HepG2 (cell line): ENCODE results near the gene PREX1. TPM values are rescaled to one million over a fixed set of nuclear protein-coding genes. Genes with fewer than 3 reads are reported as not detected.

Experiments used
- ATAC-seq: fragments of 200-7000 bp; cut with Tn5 transposase; 3 replicates; pipeline ENCODE4 v1.9.1; 2020; ENCODE audit warnings: mild to moderate bottlenecking, moderate library complexity
- BruUV-seq: library from RNA; stranded (reverse); fragments of 400-500 nt; replicated peaks from 2 replicates; lab custom pipeline; 2021; lab: Mats Ljungman, UMichigan
- CTCF ChIA-PET: fragments of 300-600 bp; formaldehyde crosslinking; extraction: SDS; loops from one replicate; lab custom pipeline; 2021; ENCODE audit warnings: low total read pairs, inconsistent platforms, low intra/inter-chr PET ratio; lab: Yijun Ruan, JAX
- POLR2A ChIA-PET: fragments of 350-600 bp; sonication (Branson Sonifier 250); formaldehyde crosslinking; loops from one replicate; lab custom pipeline; 2020; ENCODE audit warnings: antibody characterized with exemption, inconsistent platforms; lab: Yijun Ruan, JAX
- DNase-seq: peaks from one replicate; pipeline ENCODE4 v3.0.0-alpha.2; 2015; ENCODE audit warnings: low spot score
- FAIRE-seq: peaks from 3 replicates; lab custom pipeline; 2011; peaks lifted over from hg19 to GRCh38; lab: Jason Lieb, UNC
- H2AFZ ChIP-seq: one replicate; pipeline ENCODE4 v1.6.1; 2011; ENCODE audit warnings: low read length, inconsistent platforms
- H3K27ac ChIP-seq: fragments of 300-600 bp; 3 replicates; pipeline ENCODE4 v1.8.0; 2011; ENCODE audit warnings: mixed run types, mild to moderate bottlenecking, mixed read lengths, low read length, inconsistent platforms; ENCODE audit not compliant: insufficient read depth; ENCODE audit errors: extremely low read length
- H3K27me3 ChIP-seq, 2 experiments: fragments of 200-600 bp in 1 of 2; 2 replicates in 1 of 2; 3 replicates in 1 of 2; pipeline versions ENCODE4 v1.6.0 to v1.8.0; 2011; ENCODE audit warnings: low read length in 2 of 2, mild to moderate bottlenecking in 2 of 2, moderate library complexity in 2 of 2, inconsistent platforms in 1 of 2; ENCODE audit not compliant: insufficient read depth in 2 of 2, control insufficient read depth in 1 of 2
- H3K36me3 ChIP-seq, 2 experiments: fragments of 200-600 bp in 1 of 2; replicated peaks in 1 of 2; 2 replicates in 1 of 2; 3 replicates in 1 of 2; pipeline versions ENCODE4 v1.5.1 to v1.8.0; 2011; ENCODE audit warnings: low read length in 2 of 2, inconsistent platforms in 1 of 2; ENCODE audit not compliant: insufficient read depth in 2 of 2, control insufficient read depth in 1 of 2
- H3K4me1 ChIP-seq: 2 replicates; pipeline ENCODE4 v1.5.1; 2012; ENCODE audit warnings: low read length, inconsistent platforms; ENCODE audit not compliant: insufficient read depth
- H3K4me2 ChIP-seq: 2 replicates; pipeline ENCODE4 v1.6.0; 2011; ENCODE audit warnings: low read depth, low read length, inconsistent platforms
- H3K4me3 ChIP-seq, 3 experiments: fragments of 200-600 bp in 1 of 3; sonication (generic), shearing (Covaris generic) in 1 of 3; replicated peaks in 1 of 3; 2 replicates each; pipeline ENCODE4 v1.5.1; 2011 to 2016; ENCODE audit warnings: low read length in 3 of 3, inconsistent platforms in 2 of 3, low read depth in 2 of 3, mild to moderate bottlenecking in 2 of 3, control low read depth in 1 of 3, mixed read lengths in 1 of 3; ENCODE audit not compliant: insufficient read depth in 1 of 3
- H3K79me2 ChIP-seq: one replicate; pipeline ENCODE4 v1.6.1; 2011; ENCODE audit warnings: low read length, inconsistent platforms; ENCODE audit not compliant: insufficient read depth
- H3K9ac ChIP-seq: 2 replicates; pipeline ENCODE4 v1.6.0; 2011; ENCODE audit warnings: mild to moderate bottlenecking, low read depth, low read length, inconsistent platforms; ENCODE audit not compliant: insufficient read depth
- H3K9me3 ChIP-seq: 2 replicates; pipeline ENCODE4 v1.5.1; 2012; ENCODE audit warnings: mild to moderate bottlenecking, low read length
- H4K20me1 ChIP-seq: 2 replicates; pipeline ENCODE4 v1.6.0; 2011; ENCODE audit warnings: inconsistent platforms, mild to moderate bottlenecking, low read length, moderate library complexity; ENCODE audit not compliant: insufficient read depth
- ELF4 ChIP-seq: sonication (generic); formaldehyde crosslinking; IDR thresholded peaks from 2 replicates; pipeline ENCODE4 v1.5.0; 2020; ENCODE audit warnings: missing genetic modification reagents, mild to moderate bottlenecking, moderate library complexity, borderline replicate concordance
- HMGA1 ChIP-seq: sonication (generic); formaldehyde crosslinking; conservative IDR thresholded peaks from 2 replicates; pipeline ENCODE4 v1.4.0; 2020; ENCODE audit warnings: missing genetic modification reagents
- JDP2 ChIP-seq: sonication (generic); formaldehyde crosslinking; IDR thresholded peaks from 2 replicates; pipeline ENCODE4 v1.8.1; 2022; ENCODE audit warnings: missing genetic modification reagents, borderline replicate concordance
- KAT8 ChIP-seq: IDR thresholded peaks from 2 replicates; pipeline ENCODE4 v1.6.1; 2016; ENCODE audit warnings: missing genetic modification reagents, missing compliant biosample characterization
- RNF2 ChIP-seq: fragments of 450-650 bp; conservative IDR thresholded peaks from 2 replicates; pipeline ENCODE4 v1.6.1; 2016; ENCODE audit warnings: low read depth
- SP5 ChIP-seq: IDR thresholded peaks from 2 replicates; pipeline ENCODE4 v1.6.1; 2016; ENCODE audit warnings: low read depth, borderline replicate concordance
- ZFP1 ChIP-seq: IDR thresholded peaks from 2 replicates; pipeline ENCODE4 v1.6.1; 2016
- ZKSCAN8 ChIP-seq: IDR thresholded peaks from 2 replicates; pipeline ENCODE4 v1.6.1; 2016; ENCODE audit warnings: borderline replicate concordance, missing genetic modification reagents, missing compliant biosample characterization
- ZNF562 ChIP-seq: sonication (generic); formaldehyde crosslinking; IDR thresholded peaks from 2 replicates; pipeline ENCODE4 v1.8.0; 2022; ENCODE audit warnings: missing genetic modification reagents, borderline replicate concordance
- WGBS: methylation state at CpG from one replicate; pipeline ENCODE4 v1.1.6; 2017; ENCODE audit warnings: low lambda C conversion rate; 5-methylcytosine and 5-hydroxymethylcytosine counted together
- in situ Hi-C: cut with HindIII; loops from 2 replicates; pipeline ENCODE4 v1.10.0; 2017; ENCODE audit warnings: low pct_unique_long_range_greater_than_20kb; ENCODE audit not compliant: extremely low pct_ligation_motif_present
- intact Hi-C: fragments of 100-400 bp; cut with micrococcal nuclease; formaldehyde crosslinking; loops from one replicate; pipeline ENCODE4 v1.10.0; 2022; ENCODE audit not compliant: unreplicated experiment
- polyA plus RNA-seq, 8 experiments: library from polyadenylated mRNA; depleted of rRNA in 3 of 8; stranded (reverse) in 7 of 8; unstranded in 1 of 8; fragments of >200 nt; fragmentation: Illumina TruSeq in 4 of 8; extraction: Trizol in 4 of 8; gene quantifications; 2 replicates each; pipeline versions ENCODE4 v1.2.1 to v1.2.3, GENCODE V29; 2011 to 2016; ENCODE audit warnings: low read depth in 4 of 8, missing spikeins in 1 of 8, mixed read lengths in 1 of 8; ENCODE audit not compliant: insufficient read depth in 1 of 8
- total RNA-seq, 5 experiments: library from RNA; depleted of rRNA; stranded (reverse); fragments of >200 nt; fragmentation: Illumina TruSeq; extraction: Trizol; gene quantifications; 2 replicates each; pipeline ENCODE4 v1.2.3, GENCODE V29; 2016; ENCODE audit warnings: low read depth in 1 of 5
- TF ChIP-seq, protein P1 (sequence below): sonication (generic); formaldehyde crosslinking; IDR thresholded peaks from 2 replicates; pipeline ENCODE4 v1.5.1; 2020; ENCODE audit warnings: mild to moderate bottlenecking, missing genetic modification reagents, borderline replicate concordance
- TF ChIP-seq, protein P2 (sequence below): sonication (generic); formaldehyde crosslinking; conservative IDR thresholded peaks from 2 replicates; pipeline ENCODE4 v1.4.0; 2020; ENCODE audit warnings: mild to moderate bottlenecking, missing genetic modification reagents, moderate library complexity
- TF ChIP-seq, protein P3 (sequence below): sonication (generic); formaldehyde crosslinking; IDR thresholded peaks from 2 replicates; pipeline ENCODE4 v1.9.0; 2021; ENCODE audit warnings: missing genetic modification reagents, borderline replicate concordance
- TF ChIP-seq, protein P4 (sequence below): IDR thresholded peaks from 2 replicates; pipeline ENCODE4 v1.6.1; 2016; ENCODE audit warnings: low read depth, control low read depth

PREX1 gene
- total and polyA plus RNA-seq, 2 of the 13 experiments (the other 11 are each of a cell fraction or from before 2014, with no cell fraction given) = 0.02 to 0.04 TPM

DNA sequence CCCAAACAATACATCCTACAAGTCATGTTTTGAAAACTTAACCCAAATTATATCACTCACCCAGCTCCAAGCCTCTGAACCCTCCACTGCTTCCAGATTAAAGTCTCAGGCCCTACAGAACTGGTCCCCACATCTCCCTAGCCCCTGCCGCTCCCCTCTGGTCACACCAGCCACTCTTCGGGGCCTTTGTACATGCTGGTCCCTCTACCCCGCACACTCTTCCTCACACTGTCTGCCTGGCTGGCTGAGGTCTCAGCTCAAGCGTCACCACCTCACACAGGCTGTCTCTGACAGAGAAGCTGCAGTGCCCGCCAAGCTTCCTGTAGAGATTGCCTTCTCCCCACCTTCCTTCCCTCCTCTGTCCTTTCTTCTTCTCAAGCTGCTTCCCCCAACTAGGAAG lies 192.4 kb downstream of the PREX1 start:
- Histone ChIP-seq H4K20me1 (no peaks in the 10 kb centered on the region; the same call in 1 of the 2 replicates), H3K36me3 (no peaks in the 10 kb centered on the region), H2AFZ (no peak overlapping the region), H3K9me3 (no peaks in the 10 kb centered on the region), H3K4me3 (no peak overlapping the region), H3K4me2 (no peak overlapping the region), H3K27ac (no peak overlapping the region), H3K4me1 (peaks cover 14% of the 10 kb centered on the region), H3K9ac (no peak overlapping the region), H3K79me2 (no peaks in the 10 kb centered on the region), H3K27me3 (peaks cover 3 to 42% of the 10 kb centered on the region in 2 experiments)
- intact Hi-C loops (no loop called here), in situ Hi-C loops (no loop called here)
- no peak for ATAC-seq
- BruUV-seq = no TSS peak
- POLR2A ChIA-PET = no interaction called here
- FAIRE-seq = no peak
- WGBS = 59% methylated on average over 5 of the region's 5 CpGs
- CTCF ChIA-PET = interaction anchor here (0.7 to 1.8 kb wide), 3 partner anchors 15 to 910 kb away, joined by 3 to 5 read pairs (median 3); no protein-coding TSS in a partner anchor
- no peak for DNase-seq
- TF ChIP-seq, protein P1, sequence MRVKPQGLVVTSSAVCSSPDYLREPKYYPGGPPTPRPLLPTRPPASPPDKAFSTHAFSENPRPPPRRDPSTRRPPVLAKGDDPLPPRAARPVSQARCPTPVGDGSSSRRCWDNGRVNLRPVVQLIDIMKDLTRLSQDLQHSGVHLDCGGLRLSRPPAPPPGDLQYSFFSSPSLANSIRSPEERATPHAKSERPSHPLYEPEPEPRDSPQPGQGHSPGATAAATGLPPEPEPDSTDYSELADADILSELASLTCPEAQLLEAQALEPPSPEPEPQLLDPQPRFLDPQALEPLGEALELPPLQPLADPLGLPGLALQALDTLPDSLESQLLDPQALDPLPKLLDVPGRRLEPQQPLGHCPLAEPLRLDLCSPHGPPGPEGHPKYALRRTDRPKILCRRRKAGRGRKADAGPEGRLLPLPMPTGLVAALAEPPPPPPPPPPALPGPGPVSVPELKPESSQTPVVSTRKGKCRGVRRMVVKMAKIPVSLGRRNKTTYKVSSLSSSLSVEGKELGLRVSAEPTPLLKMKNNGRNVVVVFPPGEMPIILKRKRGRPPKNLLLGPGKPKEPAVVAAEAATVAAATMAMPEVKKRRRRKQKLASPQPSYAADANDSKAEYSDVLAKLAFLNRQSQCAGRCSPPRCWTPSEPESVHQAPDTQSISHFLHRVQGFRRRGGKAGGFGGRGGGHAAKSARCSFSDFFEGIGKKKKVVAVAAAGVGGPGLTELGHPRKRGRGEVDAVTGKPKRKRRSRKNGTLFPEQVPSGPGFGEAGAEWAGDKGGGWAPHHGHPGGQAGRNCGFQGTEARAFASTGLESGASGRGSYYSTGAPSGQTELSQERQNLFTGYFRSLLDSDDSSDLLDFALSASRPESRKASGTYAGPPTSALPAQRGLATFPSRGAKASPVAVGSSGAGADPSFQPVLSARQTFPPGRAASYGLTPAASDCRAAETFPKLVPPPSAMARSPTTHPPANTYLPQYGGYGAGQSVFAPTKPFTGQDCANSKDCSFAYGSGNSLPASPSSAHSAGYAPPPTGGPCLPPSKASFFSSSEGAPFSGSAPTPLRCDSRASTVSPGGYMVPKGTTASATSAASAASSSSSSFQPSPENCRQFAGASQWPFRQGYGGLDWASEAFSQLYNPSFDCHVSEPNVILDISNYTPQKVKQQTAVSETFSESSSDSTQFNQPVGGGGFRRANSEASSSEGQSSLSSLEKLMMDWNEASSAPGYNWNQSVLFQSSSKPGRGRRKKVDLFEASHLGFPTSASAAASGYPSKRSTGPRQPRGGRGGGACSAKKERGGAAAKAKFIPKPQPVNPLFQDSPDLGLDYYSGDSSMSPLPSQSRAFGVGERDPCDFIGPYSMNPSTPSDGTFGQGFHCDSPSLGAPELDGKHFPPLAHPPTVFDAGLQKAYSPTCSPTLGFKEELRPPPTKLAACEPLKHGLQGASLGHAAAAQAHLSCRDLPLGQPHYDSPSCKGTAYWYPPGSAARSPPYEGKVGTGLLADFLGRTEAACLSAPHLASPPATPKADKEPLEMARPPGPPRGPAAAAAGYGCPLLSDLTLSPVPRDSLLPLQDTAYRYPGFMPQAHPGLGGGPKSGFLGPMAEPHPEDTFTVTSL (CRISPR knock-in tag) = no peak
- no peak for TF ChIP-seq ZFP1 (CRISPR knock-in tag)
- no peak for TF ChIP-seq ZKSCAN8 (CRISPR knock-in tag)
- TF ChIP-seq, protein P2, sequence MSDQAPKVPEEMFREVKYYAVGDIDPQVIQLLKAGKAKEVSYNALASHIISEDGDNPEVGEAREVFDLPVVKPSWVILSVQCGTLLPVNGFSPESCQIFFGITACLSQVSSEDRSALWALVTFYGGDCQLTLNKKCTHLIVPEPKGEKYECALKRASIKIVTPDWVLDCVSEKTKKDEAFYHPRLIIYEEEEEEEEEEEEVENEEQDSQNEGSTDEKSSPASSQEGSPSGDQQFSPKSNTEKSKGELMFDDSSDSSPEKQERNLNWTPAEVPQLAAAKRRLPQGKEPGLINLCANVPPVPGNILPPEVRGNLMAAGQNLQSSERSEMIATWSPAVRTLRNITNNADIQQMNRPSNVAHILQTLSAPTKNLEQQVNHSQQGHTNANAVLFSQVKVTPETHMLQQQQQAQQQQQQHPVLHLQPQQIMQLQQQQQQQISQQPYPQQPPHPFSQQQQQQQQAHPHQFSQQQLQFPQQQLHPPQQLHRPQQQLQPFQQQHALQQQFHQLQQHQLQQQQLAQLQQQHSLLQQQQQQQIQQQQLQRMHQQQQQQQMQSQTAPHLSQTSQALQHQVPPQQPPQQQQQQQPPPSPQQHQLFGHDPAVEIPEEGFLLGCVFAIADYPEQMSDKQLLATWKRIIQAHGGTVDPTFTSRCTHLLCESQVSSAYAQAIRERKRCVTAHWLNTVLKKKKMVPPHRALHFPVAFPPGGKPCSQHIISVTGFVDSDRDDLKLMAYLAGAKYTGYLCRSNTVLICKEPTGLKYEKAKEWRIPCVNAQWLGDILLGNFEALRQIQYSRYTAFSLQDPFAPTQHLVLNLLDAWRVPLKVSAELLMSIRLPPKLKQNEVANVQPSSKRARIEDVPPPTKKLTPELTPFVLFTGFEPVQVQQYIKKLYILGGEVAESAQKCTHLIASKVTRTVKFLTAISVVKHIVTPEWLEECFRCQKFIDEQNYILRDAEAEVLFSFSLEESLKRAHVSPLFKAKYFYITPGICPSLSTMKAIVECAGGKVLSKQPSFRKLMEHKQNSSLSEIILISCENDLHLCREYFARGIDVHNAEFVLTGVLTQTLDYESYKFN (CRISPR knock-in tag) = no peak
- TF ChIP-seq, protein P3, sequence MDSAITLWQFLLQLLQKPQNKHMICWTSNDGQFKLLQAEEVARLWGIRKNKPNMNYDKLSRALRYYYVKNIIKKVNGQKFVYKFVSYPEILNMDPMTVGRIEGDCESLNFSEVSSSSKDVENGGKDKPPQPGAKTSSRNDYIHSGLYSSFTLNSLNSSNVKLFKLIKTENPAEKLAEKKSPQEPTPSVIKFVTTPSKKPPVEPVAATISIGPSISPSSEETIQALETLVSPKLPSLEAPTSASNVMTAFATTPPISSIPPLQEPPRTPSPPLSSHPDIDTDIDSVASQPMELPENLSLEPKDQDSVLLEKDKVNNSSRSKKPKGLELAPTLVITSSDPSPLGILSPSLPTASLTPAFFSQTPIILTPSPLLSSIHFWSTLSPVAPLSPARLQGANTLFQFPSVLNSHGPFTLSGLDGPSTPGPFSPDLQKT (CRISPR knock-in tag) = no peak
- no peak for TF ChIP-seq ELF4 (CRISPR knock-in tag)
- TF ChIP-seq ZNF562 (CRISPR knock-in tag) = no peak
- no peak for TF ChIP-seq HMGA1 (CRISPR knock-in tag)
- TF ChIP-seq, protein P4, sequence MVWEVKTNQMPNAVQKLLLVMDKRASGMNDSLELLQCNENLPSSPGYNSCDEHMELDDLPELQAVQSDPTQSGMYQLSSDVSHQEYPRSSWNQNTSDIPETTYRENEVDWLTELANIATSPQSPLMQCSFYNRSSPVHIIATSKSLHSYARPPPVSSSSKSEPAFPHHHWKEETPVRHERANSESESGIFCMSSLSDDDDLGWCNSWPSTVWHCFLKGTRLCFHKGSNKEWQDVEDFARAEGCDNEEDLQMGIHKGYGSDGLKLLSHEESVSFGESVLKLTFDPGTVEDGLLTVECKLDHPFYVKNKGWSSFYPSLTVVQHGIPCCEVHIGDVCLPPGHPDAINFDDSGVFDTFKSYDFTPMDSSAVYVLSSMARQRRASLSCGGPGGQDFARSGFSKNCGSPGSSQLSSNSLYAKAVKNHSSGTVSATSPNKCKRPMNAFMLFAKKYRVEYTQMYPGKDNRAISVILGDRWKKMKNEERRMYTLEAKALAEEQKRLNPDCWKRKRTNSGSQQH (CRISPR knock-in tag) = no peak
- no peak for TF ChIP-seq RNF2
- TF ChIP-seq JDP2 (CRISPR knock-in tag) = no peak
- no peak for TF ChIP-seq KAT8 (CRISPR knock-in tag)
- no peak for TF ChIP-seq SP5 (CRISPR knock-in tag)
